Keratinocyte (primary cell): ENCODE results near the gene TP53AIP1. TPM values are rescaled to one million over a fixed set of nuclear protein-coding genes. Genes with fewer than 3 reads are reported as not detected.

Experiments used
- DNase-seq: peaks from one replicate; pipeline ENCODE4 v3.0.0-alpha.2; 2011; ENCODE audit warnings: low read depth, missing footprints, low spot score
- FAIRE-seq: peaks from 2 replicates; lab custom pipeline; 2011; peaks lifted over from hg19 to GRCh38; lab: Jason Lieb, UNC
- H2AFZ ChIP-seq: 2 replicates; pipeline ENCODE4 v1.6.0; 2012; ENCODE audit warnings: low read length, control low read depth, inconsistent platforms; ENCODE audit not compliant: control insufficient read depth
- H3K27ac ChIP-seq: 2 replicates; pipeline ENCODE4 v1.5.1; 2011; ENCODE audit warnings: low read length; ENCODE audit not compliant: control insufficient read depth, insufficient read depth
- H3K27me3 ChIP-seq: 3 replicates; pipeline ENCODE4 v1.6.0; 2011; ENCODE audit warnings: low read length; ENCODE audit not compliant: control insufficient read depth, insufficient read depth; ENCODE audit errors: extremely low read depth
- H3K36me3 ChIP-seq, 2 experiments: 2 replicates in 1 of 2; 3 replicates in 1 of 2; pipeline ENCODE4 v1.5.1; 2011; ENCODE audit warnings: low read length in 2 of 2, mild to moderate bottlenecking in 1 of 2; ENCODE audit not compliant: control insufficient read depth in 2 of 2, insufficient read depth in 2 of 2; ENCODE audit errors: extremely low read depth in 1 of 2
- H3K4me1 ChIP-seq: 3 replicates; pipeline ENCODE4 v1.5.1; 2011; ENCODE audit warnings: low read length; ENCODE audit not compliant: control insufficient read depth, insufficient read depth; ENCODE audit errors: extremely low read depth
- H3K4me2 ChIP-seq: 3 replicates; pipeline ENCODE4 v1.6.0; 2011; ENCODE audit warnings: low read depth, low read length; ENCODE audit not compliant: control insufficient read depth, insufficient read depth; ENCODE audit errors: extremely low read depth
- H3K4me3 ChIP-seq, 3 experiments: fragments of 200-600 bp in 1 of 3; sonication (generic) in 1 of 3; 2 replicates in 2 of 3; 3 replicates in 1 of 3; pipeline ENCODE4 v1.5.1; 2011 to 2016; ENCODE audit warnings: low read length in 3 of 3, mild to moderate bottlenecking in 3 of 3, control low read depth in 2 of 3, inconsistent platforms in 1 of 3, low read depth in 1 of 3, mixed read lengths in 1 of 3, mixed run types in 1 of 3, moderate library complexity in 1 of 3; ENCODE audit not compliant: control insufficient read depth in 2 of 3, insufficient read depth in 2 of 3; ENCODE audit errors: extremely low read depth in 1 of 3
- H3K79me2 ChIP-seq: 2 replicates; pipeline ENCODE4 v1.6.0; 2012; ENCODE audit warnings: low read length; ENCODE audit not compliant: control insufficient read depth, insufficient read depth
- H3K9ac ChIP-seq: 3 replicates; pipeline ENCODE4 v1.6.0; 2011; ENCODE audit warnings: low read length; ENCODE audit not compliant: control insufficient read depth, insufficient read depth; ENCODE audit errors: extremely low read depth
- H3K9me1 ChIP-seq: 3 replicates; pipeline ENCODE4 v1.6.0; 2011; ENCODE audit warnings: low read length; ENCODE audit not compliant: control insufficient read depth, insufficient read depth; ENCODE audit errors: extremely low read depth
- H3K9me3 ChIP-seq: 2 replicates; pipeline ENCODE4 v1.5.1; 2012; ENCODE audit warnings: low read depth, low read length; ENCODE audit not compliant: control insufficient read depth
- H4K20me1 ChIP-seq: 3 replicates; pipeline ENCODE4 v1.6.0; 2011; ENCODE audit warnings: low read length; ENCODE audit not compliant: control insufficient read depth, insufficient read depth; ENCODE audit errors: extremely low read depth
- CTCF ChIP-seq, 3 experiments: IDR thresholded peaks in 1 of 3; conservative IDR thresholded peaks in 1 of 3; optimal IDR thresholded peaks in 1 of 3; 2 replicates in 2 of 3; 3 replicates in 1 of 3; pipeline versions ENCODE3 to v1.5.1; 2011; ENCODE audit warnings: low read length in 3 of 3, mild to moderate bottlenecking in 3 of 3, moderate library complexity in 2 of 3, control low read depth in 1 of 3, inconsistent platforms in 1 of 3; ENCODE audit not compliant: insufficient read depth in 2 of 3; ENCODE audit errors: extremely low read depth in 1 of 3
- EZH2 ChIP-seq: IDR thresholded peaks from one replicate; pipeline ENCODE4 v1.6.1; 2012; ENCODE audit warnings: inconsistent platforms, mild to moderate bottlenecking, low read length, moderate library complexity
- dilution Hi-C: fragments of 300-500 bp; cut with MboI; formaldehyde crosslinking; loops from one replicate; pipeline ENCODE4 v1.7.0; 2020; ENCODE audit warnings: low sequenced_read_pairs; ENCODE audit not compliant: extremely low pct_ligation_motif_present
- polyA plus RNA-seq, 5 experiments: library from polyadenylated mRNA; depleted of rRNA in 3 of 5; stranded (reverse) in 3 of 5; stranded (forward) in 1 of 5; unstranded in 1 of 5; fragments of >200 nt; gene quantifications; 1 replicate in 1 of 5; 2 replicates in 3 of 5; 3 replicates in 1 of 5; pipeline versions ENCODE4 v1.2.1 to v1.2.3, GENCODE V29; 2011 to 2012; ENCODE audit warnings: missing spikeins in 2 of 5, low read depth in 1 of 5, low replicate concordance in 1 of 5

TP53AIP1 gene
- polyA plus RNA-seq, 1 donor (not counting 4 experiments of a cell fraction or from before 2014, with no cell fraction given) = 37.1 TPM

DNA sequence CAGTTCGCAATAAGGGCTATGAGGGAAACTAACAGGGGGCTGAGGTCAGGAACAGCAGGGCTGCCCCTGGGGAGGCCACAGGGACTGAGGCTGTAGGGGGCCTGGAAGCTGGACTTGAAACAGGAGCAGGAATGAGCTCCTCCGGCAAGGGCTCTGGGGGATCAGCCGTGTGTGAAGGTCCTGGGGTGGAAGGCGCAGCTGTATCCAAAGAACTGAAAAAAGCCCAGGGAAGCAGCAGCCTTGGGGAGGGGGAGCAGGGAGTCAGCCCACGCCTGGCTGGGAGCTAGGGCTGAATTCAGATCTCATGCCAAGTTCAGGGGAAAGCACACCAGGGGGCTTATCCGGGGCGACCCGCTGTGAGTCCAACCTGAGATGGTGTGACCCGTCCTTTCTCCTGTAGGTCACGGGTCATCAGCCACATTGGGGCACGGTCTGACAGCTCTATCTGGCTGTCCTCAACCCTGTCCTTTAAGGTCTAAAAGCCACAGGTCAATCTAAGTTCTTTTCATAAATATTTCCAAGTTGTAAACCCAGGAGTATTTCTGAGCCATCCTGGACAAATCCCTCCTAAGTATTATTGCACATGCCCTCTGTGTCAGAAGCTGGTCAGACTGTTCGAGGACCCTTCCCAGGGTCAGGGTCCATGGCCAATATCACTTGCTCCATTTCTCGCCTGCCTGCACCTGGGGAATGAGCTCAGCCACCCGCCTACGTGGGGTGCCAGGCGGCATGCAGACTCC lies 18.0 kb downstream of the TP53AIP1 start:
- no peak overlapping the region for H3K4me2 ChIP-seq
- no peak overlapping the region for H3K9ac ChIP-seq
- peaks cover 11% of the 10 kb centered on the region for H3K27me3 ChIP-seq
- H2AFZ ChIP-seq = no peak overlapping the region
- H3K36me3 ChIP-seq = no peaks in the 10 kb centered on the region
- no peak overlapping the region for H3K27ac ChIP-seq
- H3K4me1 ChIP-seq = no peaks in the 10 kb centered on the region
- no peaks in the 10 kb centered on the region for H3K9me1 ChIP-seq
- TF ChIP-seq EZH2 (no peak), CTCF (optimal IDR thresholded peaks at IDR 0.05 in 1 of 3, IDR thresholded peaks at IDR 0.05 in 1 of 3, conservative IDR thresholded peaks at IDR 0.05 in 1 of 3; ENCODE audit: extremely low read depth in 1 of 3, insufficient read depth in 2 of 3, low read length in 3 of 3) (no peak)
- dilution Hi-C loops = no loop called here
- H4K20me1 ChIP-seq = no peaks in the 10 kb centered on the region
- no peaks in the 10 kb centered on the region for H3K79me2 ChIP-seq
- DNase-seq (no peak), FAIRE-seq (no peak)
- H3K9me3 ChIP-seq = no peaks in the 10 kb centered on the region
- no peak overlapping the region for H3K4me3 ChIP-seq

DNA sequence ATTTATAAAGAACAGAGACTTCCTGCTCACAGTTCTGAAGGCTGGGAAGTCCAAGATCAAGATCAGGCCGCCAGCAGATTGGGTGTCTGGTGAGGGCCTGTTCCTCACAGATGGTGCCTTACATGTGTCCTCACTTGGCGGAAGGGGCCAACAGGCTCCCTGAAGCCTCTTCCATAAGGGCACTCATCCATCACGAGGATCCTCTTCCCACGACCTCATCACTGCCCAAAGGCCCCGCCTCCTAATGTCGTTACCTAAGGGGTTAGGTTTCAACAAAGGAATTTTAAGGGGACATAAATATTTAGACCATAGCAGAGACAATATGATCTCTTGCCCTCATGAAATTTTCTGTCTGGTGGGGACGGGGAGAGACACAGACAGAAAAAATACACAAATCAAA lies 18.6 kb downstream of the TP53AIP1 start:
- FAIRE-seq = no peak
- H3K27me3 ChIP-seq = peaks cover 11% of the 10 kb centered on the region
- no peaks in the 10 kb centered on the region for H4K20me1 ChIP-seq
- no peaks in the 10 kb centered on the region for H3K9me3 ChIP-seq
- H3K36me3 ChIP-seq = no peaks in the 10 kb centered on the region
- H3K9ac ChIP-seq = no peak overlapping the region
- no peak overlapping the region for H3K4me3 ChIP-seq
- H3K4me1 ChIP-seq = peaks cover 2% of the 10 kb centered on the region
- no peak overlapping the region for H3K4me2 ChIP-seq
- H2AFZ ChIP-seq = no peak overlapping the region
- no peaks in the 10 kb centered on the region for H3K79me2 ChIP-seq
- dilution Hi-C loops = no loop called here
- TF ChIP-seq CTCF (optimal IDR thresholded peaks at IDR 0.05 in 1 of 3, IDR thresholded peaks at IDR 0.05 in 1 of 3, conservative IDR thresholded peaks at IDR 0.05 in 1 of 3; ENCODE audit: extremely low read depth in 1 of 3, insufficient read depth in 2 of 3, low read length in 3 of 3) (no peak), EZH2 (no peak)
- H3K27ac ChIP-seq = no peak overlapping the region
- DNase-seq = no peak
- no peaks in the 10 kb centered on the region for H3K9me1 ChIP-seq
